Stomach (tissue), 4 donors: Measurements from ENCODE around the gene APMAP.

Experiments
- CTCF ChIP-seq, 7 experiments: fragments of 450-650 bp in 4 of 7; fragments of 200-600 bp in 3 of 7; sonication (generic) in 3 of 7; IDR thresholded peaks; one replicate each; pipeline ENCODE4 v1.5.1; 2016 to 2019; ENCODE audit warnings: antibody characterized with exemption in 7 of 7, control low read depth in 2 of 7, mild to moderate bottlenecking in 1 of 7
- EP300 ChIP-seq: sonication (generic); formaldehyde crosslinking; IDR thresholded peaks from one replicate; pipeline ENCODE4 v1.6.1; 2017; ENCODE audit warnings: antibody characterized with exemption
- POLR2A ChIP-seq, 4 donors: fragments of 450-650 bp; IDR thresholded peaks; one replicate each; pipeline ENCODE4 v1.6.1; 2016; ENCODE audit warnings: antibody characterized with exemption in 4 of 4, control low read depth in 2 of 4, mild to moderate bottlenecking in 1 of 4, moderate library complexity in 1 of 4
- POLR2AphosphoS5 ChIP-seq, 3 donors: sonication (generic); formaldehyde crosslinking; IDR thresholded peaks; one replicate each; pipeline ENCODE4 v1.6.1; 2016; ENCODE audit warnings: antibody characterized with exemption in 3 of 3

- TF ChIP-seq CTCF (IDR thresholded peaks at IDR 0.05) (no peak), POLR2A (IDR thresholded peaks at IDR 0.05) (no peak), POLR2AphosphoS5 (IDR thresholded peaks at IDR 0.05) (no peak), EP300 (no peak)
Measured at GRCh38 chr20:24977797-24978196, 14.8 kb downstream of the APMAP start.
